IPS-18a (cell line): Measurements from ENCODE around the gene HOXB6.

Experiments
- H3K27ac ChIP-seq: one replicate; pipeline ENCODE4 v1.5.1; 2013; ENCODE audit warnings: low read length
- H3K27me3 ChIP-seq: one replicate; pipeline ENCODE4 v1.6.1; 2013; ENCODE audit warnings: mild to moderate bottlenecking, low read length; ENCODE audit not compliant: control insufficient read depth, insufficient read depth
- H3K36me3 ChIP-seq: one replicate; pipeline ENCODE4 v1.6.1; 2013; ENCODE audit warnings: low read depth, low read length; ENCODE audit not compliant: control insufficient read depth
- H3K4me1 ChIP-seq: one replicate; pipeline ENCODE4 v1.6.1; 2013; ENCODE audit warnings: low read depth, low read length; ENCODE audit not compliant: control insufficient read depth
- H3K4me3 ChIP-seq: one replicate; pipeline ENCODE4 v1.5.1; 2013; ENCODE audit warnings: low read length
- H3K9ac ChIP-seq: one replicate; pipeline ENCODE4 v1.6.1; 2013; ENCODE audit warnings: mild to moderate bottlenecking, low read length, moderate library complexity
- H3K9me3 ChIP-seq: one replicate; pipeline ENCODE4 v1.6.1; 2013; ENCODE audit warnings: low read depth, low read length; ENCODE audit not compliant: control insufficient read depth

The HOXB6 gene

GRCh38 chr17:48642059-48642842 is 37.5 kb upstream of the HOXB6 start:
- H3K4me3 ChIP-seq, result no peak overlapping the region
- no peaks in the 10 kb centered on the region for H3K4me1 ChIP-seq
- no peak overlapping the region for H3K9ac ChIP-seq
- no peaks in the 10 kb centered on the region for H3K36me3 ChIP-seq
- H3K9me3 ChIP-seq, result no peaks in the 10 kb centered on the region
- H3K27me3 ChIP-seq, result peaks cover 100% of the 10 kb centered on the region
- H3K27ac ChIP-seq, result no peak overlapping the region

DNA sequence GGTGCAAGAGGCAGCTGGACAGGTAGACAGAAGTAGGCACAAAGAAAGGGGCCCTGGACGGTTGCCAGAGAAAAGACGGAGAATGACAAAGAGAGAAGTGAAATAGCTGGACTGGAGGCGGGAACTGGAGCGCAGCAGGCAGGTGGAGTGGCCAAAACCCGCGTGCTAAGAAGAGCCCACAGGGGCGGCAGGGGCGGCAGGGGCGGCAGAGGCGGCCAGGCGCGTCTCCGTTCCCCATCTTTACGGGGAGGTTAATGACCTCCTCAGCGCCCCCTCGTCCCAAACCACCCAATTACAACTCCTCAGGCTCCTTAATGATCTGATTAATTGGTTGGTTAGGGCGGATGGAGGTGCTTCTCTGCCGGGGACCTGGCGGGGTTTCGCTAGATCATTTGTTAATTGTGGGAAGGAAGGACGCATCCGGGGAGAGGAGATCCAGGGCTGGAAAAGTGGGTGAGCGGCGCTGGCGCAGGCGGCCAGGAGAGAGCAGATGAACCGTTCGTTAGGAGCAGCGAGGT is 36.8 kb upstream of the HOXB6 start:
- Histone ChIP-seq H3K4me3 (no peak overlapping the region), H3K36me3 (no peaks in the 10 kb centered on the region), H3K9ac (no peak overlapping the region), H3K27me3 (peaks cover 100% of the 10 kb centered on the region), H3K27ac (no peak overlapping the region), H3K4me1 (no peaks in the 10 kb centered on the region), H3K9me3 (no peaks in the 10 kb centered on the region)

DNA sequence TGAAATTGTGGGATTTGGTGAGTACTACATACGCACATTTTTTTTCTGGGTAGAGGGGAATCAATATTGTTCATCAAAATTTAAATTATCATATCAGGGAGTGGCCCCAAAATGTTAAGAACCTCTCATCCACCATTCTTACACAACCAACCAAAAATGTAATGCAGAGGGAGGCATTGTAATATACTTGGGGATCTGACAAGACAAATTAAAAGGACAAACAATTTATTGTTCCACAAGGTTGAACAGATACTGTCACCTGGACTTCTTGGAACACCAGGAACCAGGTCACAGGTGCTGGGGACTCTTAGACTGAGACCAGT is 36.0 kb upstream of the HOXB6 start:
- Histone ChIP-seq H3K27me3 (peaks cover 100% of the 10 kb centered on the region), H3K36me3 (no peaks in the 10 kb centered on the region), H3K9ac (no peak overlapping the region), H3K27ac (no peak overlapping the region), H3K9me3 (no peaks in the 10 kb centered on the region), H3K4me3 (no peak overlapping the region), H3K4me1 (no peaks in the 10 kb centered on the region)

- Histone ChIP-seq H3K4me3 (no peak overlapping the region), H3K9me3 (no peaks in the 10 kb centered on the region), H3K36me3 (no peaks in the 10 kb centered on the region), H3K27ac (no peak overlapping the region), H3K9ac (no peak overlapping the region), H3K27me3 (peaks cover 100% of the 10 kb centered on the region), H3K4me1 (no peaks in the 10 kb centered on the region)
Measured at GRCh38 chr17:48639982-48640857, 35.4 kb upstream of the HOXB6 start.

GRCh38 chr17:48639136-48639535 is 34.4 kb upstream of the HOXB6 start:
- Histone ChIP-seq H3K4me3 (no peak overlapping the region), H3K9me3 (no peaks in the 10 kb centered on the region), H3K27ac (no peak overlapping the region), H3K4me1 (no peaks in the 10 kb centered on the region), H3K36me3 (no peaks in the 10 kb centered on the region), H3K27me3 (peaks cover 100% of the 10 kb centered on the region), H3K9ac (no peak overlapping the region)

- Histone ChIP-seq H3K4me1 (no peaks in the 10 kb centered on the region), H3K36me3 (no peaks in the 10 kb centered on the region), H3K9me3 (no peaks in the 10 kb centered on the region), H3K27me3 (peaks cover 100% of the 10 kb centered on the region), H3K4me3 (no peak overlapping the region), H3K27ac (no peak overlapping the region), H3K9ac (no peak overlapping the region)
Measured at GRCh38 chr17:48637323-48638260, 32.8 kb upstream of the HOXB6 start.

GRCh38 chr17:48636177-48637018 is 31.6 kb upstream of the HOXB6 start:
- H3K27ac ChIP-seq, result no peak overlapping the region
- H3K36me3 ChIP-seq, result no peaks in the 10 kb centered on the region
- no peaks in the 10 kb centered on the region for H3K9me3 ChIP-seq
- H3K9ac ChIP-seq, result no peak overlapping the region
- peaks cover 100% of the 10 kb centered on the region for H3K27me3 ChIP-seq
- no peaks in the 10 kb centered on the region for H3K4me1 ChIP-seq
- no peak overlapping the region for H3K4me3 ChIP-seq

GRCh38 chr17:48634493-48635208 is 29.9 kb upstream of the HOXB6 start:
- Histone ChIP-seq H3K4me3 (no peak overlapping the region), H3K4me1 (no peaks in the 10 kb centered on the region), H3K9me3 (no peaks in the 10 kb centered on the region), H3K27ac (no peak overlapping the region), H3K27me3 (peaks cover 100% of the 10 kb centered on the region), H3K36me3 (no peaks in the 10 kb centered on the region), H3K9ac (no peak overlapping the region)

- Histone ChIP-seq H3K27ac (no peak overlapping the region), H3K9me3 (no peaks in the 10 kb centered on the region), H3K9ac (no peak overlapping the region), H3K27me3 (peaks cover 100% of the 10 kb centered on the region), H3K4me1 (no peaks in the 10 kb centered on the region), H3K36me3 (no peaks in the 10 kb centered on the region), H3K4me3 (no peak overlapping the region)
Measured at GRCh38 chr17:48633266-48633677, 28.5 kb upstream of the HOXB6 start.

DNA sequence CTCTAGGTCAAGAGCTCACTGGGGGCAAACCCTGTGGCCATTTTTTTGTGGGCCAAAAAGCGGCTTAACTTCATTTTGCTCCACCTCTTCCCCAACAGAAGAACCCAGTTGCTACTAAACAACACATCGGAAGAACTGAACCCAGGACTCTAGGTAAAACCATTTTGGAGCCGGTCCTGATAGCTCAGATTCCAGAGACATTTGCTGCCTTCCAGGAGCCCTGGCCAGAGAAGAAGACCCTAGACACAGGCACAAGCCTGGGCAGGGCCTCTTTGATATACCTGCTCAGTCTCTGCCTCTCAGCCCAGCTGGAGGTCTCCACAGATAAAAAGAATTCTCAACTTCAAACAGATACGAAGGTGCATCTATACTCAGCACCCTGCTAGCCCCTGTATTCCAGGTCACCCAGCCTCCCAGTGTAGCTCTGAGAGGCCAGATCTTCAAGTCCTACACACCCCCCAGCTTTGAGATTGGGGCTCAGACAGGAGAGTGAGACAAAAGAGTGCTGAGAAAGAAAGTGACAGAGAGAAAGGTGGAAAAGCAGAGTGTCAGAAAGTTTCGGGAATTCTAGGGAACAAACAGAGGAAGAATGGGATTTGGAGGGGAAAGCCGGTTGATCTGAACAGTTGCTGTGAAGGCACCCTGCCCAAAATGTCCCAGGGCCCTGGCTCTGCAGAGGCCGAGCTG is 27.9 kb upstream of the HOXB6 start:
- peaks cover 100% of the 10 kb centered on the region for H3K27me3 ChIP-seq
- no peaks in the 10 kb centered on the region for H3K36me3 ChIP-seq
- H3K9me3 ChIP-seq, result no peaks in the 10 kb centered on the region
- H3K27ac ChIP-seq, result no peak overlapping the region
- no peaks in the 10 kb centered on the region for H3K4me1 ChIP-seq
- no peak overlapping the region for H3K4me3 ChIP-seq
- H3K9ac ChIP-seq, result no peak overlapping the region
